IMR-90 (cell line): ENCODE measurements around the gene RHOU. TPM values are rescaled to one million over a fixed set of nuclear protein-coding genes. Genes with fewer than 3 reads are reported as not detected.

Source experiments
- ATAC-seq: fragments of 200-7000 bp; cut with Tn5 transposase; 2 replicates; pipeline ENCODE4 v1.9.1; 2020; ENCODE audit warnings: low read depth, mild to moderate bottlenecking, moderate library complexity
- BruUV-seq: library from RNA; stranded (reverse); fragments of 400-500 nt; replicated peaks from 2 replicates; lab custom pipeline; 2021; lab: Mats Ljungman, UMichigan
- CTCF ChIA-PET: fragments of 300-600 bp; formaldehyde crosslinking; extraction: SDS; loops from one replicate; lab custom pipeline; 2021; ENCODE audit warnings: antibody characterized with exemption; lab: Yijun Ruan, JAX
- POLR2A ChIA-PET: fragments of 300-600 bp; sonication (Branson Sonifier 250); formaldehyde crosslinking; loops from one replicate; lab custom pipeline; 2022; ENCODE audit warnings: antibody characterized with exemption; ENCODE audit not compliant: unreplicated experiment; lab: Charles Lee
- DNase-seq: peaks from one replicate; pipeline ENCODE4 v3.0.0; 2013
- H2AFZ ChIP-seq: replicated peaks from 2 replicates; pipeline ENCODE3; 2013; ENCODE audit warnings: low read length, mild to moderate bottlenecking; ENCODE audit not compliant: poor library complexity
- H2AK5ac ChIP-seq: 2 replicates; pipeline ENCODE4 v1.6.1; 2013; ENCODE audit warnings: low read depth, low read length, inconsistent platforms
- H2AK9ac ChIP-seq: replicated peaks from 2 replicates; pipeline ENCODE3; 2013; ENCODE audit warnings: mild to moderate bottlenecking, low read depth, low read length, moderate library complexity; ENCODE audit not compliant: poor library complexity
- H2BK120ac ChIP-seq: 2 replicates; pipeline ENCODE4 v1.6.1; 2013; ENCODE audit warnings: low read depth, low read length, inconsistent platforms
- H2BK15ac ChIP-seq: 3 replicates; pipeline ENCODE4 v1.6.1; 2013; ENCODE audit warnings: low read depth, low read length, inconsistent platforms
- H2BK20ac ChIP-seq: 2 replicates; pipeline ENCODE4 v1.6.1; 2013; ENCODE audit warnings: low read depth, mild to moderate bottlenecking, inconsistent platforms, low read length, moderate library complexity
- H2BK5ac ChIP-seq: 2 replicates; pipeline ENCODE4 v1.6.1; 2013; ENCODE audit warnings: mild to moderate bottlenecking, low read depth, low read length, inconsistent platforms; ENCODE audit not compliant: poor library complexity, severe bottlenecking
- H3K14ac ChIP-seq: replicated peaks from 2 replicates; pipeline ENCODE4 v1.6.1; 2013; ENCODE audit warnings: low read depth, low read length, inconsistent platforms
- H3K18ac ChIP-seq: 2 replicates; pipeline ENCODE4 v1.6.1; 2013; ENCODE audit warnings: low read depth, low read length, control low read depth
- H3K23ac ChIP-seq: 2 replicates; pipeline ENCODE4 v1.6.1; 2013; ENCODE audit warnings: low read depth, low read length, inconsistent platforms
- H3K27ac ChIP-seq: 2 replicates; pipeline ENCODE4 v1.5.1; 2013; ENCODE audit warnings: mild to moderate bottlenecking, control low read depth, low read length; ENCODE audit not compliant: insufficient read depth
- H3K27me3 ChIP-seq: 2 replicates; pipeline ENCODE4 v1.6.1; 2013; ENCODE audit warnings: low read length; ENCODE audit not compliant: control insufficient read depth, insufficient read depth
- H3K36me3 ChIP-seq: 2 replicates; pipeline ENCODE4 v1.6.1; 2013; ENCODE audit warnings: low read length, mixed read lengths; ENCODE audit not compliant: control insufficient read depth, insufficient read depth
- H3K4ac ChIP-seq: 2 replicates; pipeline ENCODE4 v1.6.1; 2013; ENCODE audit warnings: low read depth, low read length, inconsistent platforms
- H3K4me1 ChIP-seq: 2 replicates; pipeline ENCODE4 v1.6.1; 2013; ENCODE audit warnings: low read length, mixed read lengths; ENCODE audit not compliant: control insufficient read depth, insufficient read depth
- H3K4me2 ChIP-seq: 2 replicates; pipeline ENCODE4 v1.6.1; 2013; ENCODE audit warnings: low read depth, mild to moderate bottlenecking, control low read depth, low read length, moderate library complexity
- H3K4me3 ChIP-seq: 2 replicates; pipeline ENCODE4 v1.5.1; 2013; ENCODE audit warnings: low read depth, mild to moderate bottlenecking, control low read depth, low read length, moderate library complexity; ENCODE audit not compliant: insufficient read depth
- H3K56ac ChIP-seq: 2 replicates; pipeline ENCODE4 v1.6.1; 2013; ENCODE audit warnings: low read length, inconsistent platforms; ENCODE audit not compliant: insufficient read depth; ENCODE audit errors: extremely low read depth
- H3K79me1 ChIP-seq, 2 experiments: 2 replicates each; pipeline ENCODE4 v1.6.1; 2013; ENCODE audit warnings: low read length in 2 of 2, inconsistent platforms in 1 of 2, low read depth in 1 of 2
- H3K9ac ChIP-seq: 2 replicates; pipeline ENCODE4 v1.6.1; 2013; ENCODE audit warnings: low read depth, low read length, control low read depth
- H3K9me1 ChIP-seq: 2 replicates; pipeline ENCODE4 v1.6.1; 2013; ENCODE audit warnings: low read length, inconsistent platforms; ENCODE audit not compliant: insufficient read depth
- H3K9me3 ChIP-seq: 2 replicates; pipeline ENCODE4 v1.6.1; 2013; ENCODE audit warnings: low read length; ENCODE audit not compliant: control insufficient read depth, insufficient read depth
- H4K20me1 ChIP-seq: 2 replicates; pipeline ENCODE4 v1.6.1; 2013; ENCODE audit warnings: low read length, inconsistent platforms; ENCODE audit not compliant: insufficient read depth
- H4K5ac ChIP-seq: 2 replicates; pipeline ENCODE4 v1.6.1; 2013; ENCODE audit warnings: mild to moderate bottlenecking, low read depth, low read length, control low read depth
- H4K8ac ChIP-seq, 2 experiments: 2 replicates each; pipeline ENCODE4 v1.6.1; 2013; ENCODE audit warnings: low read depth in 2 of 2, low read length in 2 of 2, control low read depth in 1 of 2, inconsistent platforms in 1 of 2
- H4K91ac ChIP-seq: 2 replicates; pipeline ENCODE4 v1.6.1; 2013; ENCODE audit warnings: low read depth, low read length, inconsistent platforms; ENCODE audit not compliant: insufficient read depth
- CEBPB ChIP-seq: IDR thresholded peaks from 2 replicates; pipeline ENCODE4 v1.6.1; 2012; ENCODE audit warnings: low read depth, low read length, improper control_type of control experiment
- RAD21 ChIP-seq: IDR thresholded peaks from 2 replicates; pipeline ENCODE4 v1.6.1; 2012; ENCODE audit warnings: low read length, improper control_type of control experiment
- RCOR1 ChIP-seq: IDR thresholded peaks from 2 replicates; pipeline ENCODE4 v1.6.1; 2012; ENCODE audit warnings: mild to moderate bottlenecking, low read length, improper control_type of control experiment; ENCODE audit not compliant: insufficient replicate concordance
- WGBS, 2 experiments: methylation state at CpG; one replicate each; pipeline versions ENCODE4 v1.1.5 to v1.1.7; 2013; ENCODE audit warnings: missing lambda C conversion rate in 2 of 2; ENCODE audit not compliant: insufficient read length in 1 of 2; ENCODE audit errors: extremely low coverage in 2 of 2; 5-methylcytosine and 5-hydroxymethylcytosine counted together
- dilution Hi-C: fragments of 300-500 bp; cut with HindIII; formaldehyde crosslinking; loops from one replicate; pipeline ENCODE4 v1.14.3; 2018; ENCODE audit warnings: low sequenced_read_pairs; ENCODE audit not compliant: unreplicated experiment
- in situ Hi-C: fragments of 300-500 bp; cut with MboI; formaldehyde crosslinking; loops from 3 replicates; pipeline ENCODE4 v1.14.3; 2019; ENCODE audit warnings: low sequenced_read_pairs, inconsistent platforms, mixed read lengths
- intact Hi-C: fragments of 100-400 bp; cut with micrococcal nuclease; formaldehyde crosslinking; loops from 2 replicates; pipeline ENCODE4 v1.10.0; 2022
- polyA plus RNA-seq, 3 experiments: library from polyadenylated mRNA; depleted of rRNA; stranded (reverse); fragments of >200 nt; gene quantifications; 2 replicates each; pipeline ENCODE4 v1.2.3, GENCODE V29; 2012; ENCODE audit warnings: low replicate concordance in 1 of 3
- total RNA-seq: library from RNA; depleted of rRNA; stranded (reverse); fragments of >200 nt; gene quantifications from 2 replicates; pipeline ENCODE4 v1.2.3, GENCODE V29; 2012
- TF ChIP-seq, protein P1 (sequence below): fragments of 150-350 bp; IDR thresholded peaks from 2 replicates; pipeline ENCODE4 v1.6.1; 2017; ENCODE audit warnings: mild to moderate bottlenecking, antibody characterized with exemption, low read length, low read depth

RHOU gene
- total and polyA plus RNA-seq, 2 of the 4 experiments (the other 2 are of a cell fraction), result 0.44 to 0.72 TPM

DNA sequence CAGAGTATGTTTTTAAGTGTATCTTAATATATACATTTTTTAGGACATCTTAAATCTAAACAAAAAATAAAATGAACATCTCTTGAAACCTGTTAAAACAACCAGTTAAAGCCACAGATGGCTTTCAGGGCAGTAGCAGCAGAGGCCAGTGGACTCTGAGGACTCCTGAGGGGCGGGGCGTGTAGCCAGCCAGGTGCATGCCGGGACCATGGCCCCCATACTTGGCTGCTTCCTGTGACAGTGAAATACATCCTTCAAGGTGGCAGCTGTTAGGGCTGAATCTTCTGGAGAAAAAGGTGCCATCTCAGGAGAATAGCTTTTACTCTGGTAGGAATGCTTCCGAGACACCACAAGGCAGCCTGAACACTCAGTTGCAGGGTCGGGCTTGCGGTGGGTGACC is 9.6 kb downstream of the RHOU start:
- ChIA-PET CTCF (no interaction called here), POLR2A (no interaction called here)
- H2AFZ ChIP-seq, result no peak overlapping the region
- no peak overlapping the region for H3K23ac ChIP-seq
- H3K56ac ChIP-seq, result no peak overlapping the region
- peaks cover 2% of the 10 kb centered on the region for H3K27me3 ChIP-seq
- H4K5ac ChIP-seq, result no peak overlapping the region
- H3K27ac ChIP-seq, result no peak overlapping the region
- no peaks in the 10 kb centered on the region for H3K9me3 ChIP-seq
- H4K20me1 ChIP-seq, result no peaks in the 10 kb centered on the region
- no peak overlapping the region for H2BK15ac ChIP-seq
- H2BK120ac ChIP-seq, result no peak overlapping the region
- H3K9ac ChIP-seq, result no peak overlapping the region
- 100% methylated on average over 2 of the region's 6 CpGs; no CpG with 5 or more reads in 1 of the 2 experiments for WGBS, 2 experiments
- in situ Hi-C loops, result no loop called here
- H3K79me1 ChIP-seq, result no peaks in the 10 kb centered on the region
- BruUV-seq, result no TSS peak
- no peak overlapping the region for H2BK20ac ChIP-seq
- no peak overlapping the region for H4K8ac ChIP-seq
- intact Hi-C loops, result no loop called here
- no peak overlapping the region for H3K4me2 ChIP-seq
- dilution Hi-C loops, result no loop called here
- no peak overlapping the region for H2BK5ac ChIP-seq
- no peak overlapping the region for H3K18ac ChIP-seq
- ATAC-seq (no peak), DNase-seq (no peak)
- H3K14ac ChIP-seq, result no peak overlapping the region
- H3K9me1 ChIP-seq, result no peaks in the 10 kb centered on the region; the same call in 1 of the 2 replicates
- no peak overlapping the region for H4K91ac ChIP-seq
- TF ChIP-seq RAD21 (no peak), CEBPB (no peak), RCOR1 (no peak)
- TF ChIP-seq, protein P1, sequence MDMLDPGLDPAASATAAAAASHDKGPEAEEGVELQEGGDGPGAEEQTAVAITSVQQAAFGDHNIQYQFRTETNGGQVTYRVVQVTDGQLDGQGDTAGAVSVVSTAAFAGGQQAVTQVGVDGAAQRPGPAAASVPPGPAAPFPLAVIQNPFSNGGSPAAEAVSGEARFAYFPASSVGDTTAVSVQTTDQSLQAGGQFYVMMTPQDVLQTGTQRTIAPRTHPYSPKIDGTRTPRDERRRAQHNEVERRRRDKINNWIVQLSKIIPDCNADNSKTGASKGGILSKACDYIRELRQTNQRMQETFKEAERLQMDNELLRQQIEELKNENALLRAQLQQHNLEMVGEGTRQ, result no peak
- H3K4me3 ChIP-seq, result no peak overlapping the region
- no peaks in the 10 kb centered on the region for H3K4me1 ChIP-seq
- no peak overlapping the region for H3K4ac ChIP-seq
- no peak overlapping the region for H2AK5ac ChIP-seq
- no peak overlapping the region for H2AK9ac ChIP-seq
- H3K36me3 ChIP-seq, result peaks cover 37% of the 10 kb centered on the region
